HT-29 (cell line): ENCODE results near the gene PKM. TPM values are rescaled to one million over a fixed set of nuclear protein-coding genes. Genes with fewer than 3 reads are reported as not detected.

Experiments
- DNase-seq: peaks from one replicate; pipeline ENCODE4 v3.0.0-alpha.2; 2015; ENCODE audit warnings: low spot score
- total RNA-seq: library from RNA; depleted of rRNA; stranded (reverse); fragments of >200 nt; shearing (Covaris generic); gene quantifications from 2 replicates; pipeline ENCODE4 v1.2.3, GENCODE V29; 2014

The PKM gene
- total RNA-seq, 1 experiment from 2014 or later, result 1,702 TPM

- DNase-seq, result no peak
Observed at GRCh38 chr15:72200395-72201237, 30.4 kb downstream of the PKM start.

- DNase-seq, result peak; percentile 95
Observed at GRCh38 chr15:72199721-72200212, 31.2 kb downstream of the PKM start.

- no peak for DNase-seq
Observed at GRCh38 chr15:72199205-72199515, 31.8 kb downstream of the PKM start.

DNA sequence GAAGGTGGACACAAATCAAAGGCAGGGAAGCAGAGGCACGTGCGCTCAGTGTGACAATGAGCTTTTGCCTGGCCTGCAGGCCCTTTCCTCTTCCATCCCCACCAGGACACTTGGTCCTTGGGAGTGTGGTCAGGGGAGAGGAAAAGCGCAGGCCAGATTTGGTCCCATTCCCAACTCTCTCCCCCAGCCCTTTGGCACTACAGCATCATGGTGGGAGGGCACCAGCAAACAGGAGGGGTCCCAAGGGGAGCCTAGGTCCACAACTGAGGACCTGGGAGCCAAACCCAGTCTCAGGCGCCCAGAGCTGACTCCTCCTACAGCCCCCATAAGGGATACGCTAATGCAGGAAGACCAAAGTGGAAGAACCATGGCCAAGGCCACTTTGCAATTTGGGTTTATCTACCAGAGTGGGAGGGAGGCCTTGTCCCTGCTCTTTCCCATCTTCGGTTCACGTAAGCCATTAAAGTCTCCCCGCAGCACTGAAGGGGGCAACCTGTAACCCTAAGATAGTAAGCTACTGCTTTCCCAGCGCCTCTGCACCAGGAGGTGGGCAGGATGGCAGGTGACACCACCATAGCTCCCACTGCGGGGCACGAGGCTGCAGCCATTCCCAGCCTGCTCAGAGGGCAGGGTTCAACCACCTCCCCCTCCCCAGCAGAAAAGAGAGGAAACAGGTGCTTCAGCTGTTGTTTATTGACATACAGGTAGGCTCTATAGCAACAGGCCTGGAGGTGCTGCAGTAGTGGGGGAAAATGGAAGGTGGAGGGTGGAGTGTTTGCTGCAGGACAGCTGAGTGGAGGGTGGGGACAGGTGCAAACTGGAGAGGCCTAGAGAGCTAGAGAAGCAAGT, 32.4 kb downstream of the PKM start:
- no peak for DNase-seq

- DNase-seq, result peak; percentile 79
Observed at GRCh38 chr15:72197460-72198355, 33.3 kb downstream of the PKM start, which contains the start of gene GRAMD2A. TSS of gene GRAMD2A (minus strand) at chr15:72197787.

DNA sequence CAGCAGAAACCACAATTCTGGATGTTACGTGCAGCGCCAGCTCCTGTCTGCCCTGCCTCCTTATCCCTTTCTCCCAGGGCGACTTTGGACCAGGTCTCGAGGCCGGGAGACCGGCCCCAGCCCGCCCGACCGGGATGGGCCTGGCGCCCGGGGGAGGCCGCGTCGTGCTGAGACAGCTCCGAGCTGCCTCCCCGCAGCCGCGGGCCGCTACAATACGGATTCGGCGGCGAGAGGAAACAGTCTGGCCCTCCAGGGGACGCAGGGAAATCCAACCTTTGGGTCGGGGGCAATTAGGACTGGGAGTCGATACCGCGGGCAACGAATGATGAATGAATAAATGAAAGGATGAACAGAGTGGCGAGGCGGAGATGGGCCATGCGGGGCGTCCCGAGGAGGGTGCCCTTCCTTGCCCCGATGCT, 33.9 kb downstream of the PKM start:
- no peak for DNase-seq

DNA sequence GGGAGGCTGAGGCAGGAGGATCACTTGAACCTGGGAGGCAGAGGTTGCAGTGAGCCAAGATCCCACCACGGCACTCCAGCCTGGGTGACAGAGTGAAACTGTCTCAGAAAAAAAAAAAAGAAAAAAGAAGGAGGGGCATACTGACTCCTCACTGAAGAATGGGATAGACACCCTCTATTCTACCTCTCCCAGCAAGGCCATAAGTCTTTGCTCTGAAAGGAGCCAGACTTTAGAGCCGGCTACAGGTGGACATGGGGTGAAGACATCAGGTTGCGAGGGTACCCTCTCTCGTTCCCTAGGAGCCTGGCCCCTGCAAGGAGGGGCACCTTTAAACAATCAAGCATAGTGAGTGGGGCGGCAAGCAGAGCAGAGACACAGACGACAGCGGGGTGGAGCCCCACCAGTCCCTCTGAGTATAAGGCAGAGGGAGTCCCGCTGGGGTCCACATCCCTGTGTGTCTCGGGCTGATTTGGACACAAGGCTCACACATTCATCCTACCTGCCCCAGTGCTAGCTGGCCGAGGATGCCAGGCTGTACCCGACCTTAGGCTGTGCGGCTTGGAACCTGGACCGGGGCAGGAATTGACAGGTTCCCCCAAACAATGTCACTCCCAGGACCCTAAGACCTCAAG, 34.5 kb downstream of the PKM start:
- DNase-seq, result no peak

DNA sequence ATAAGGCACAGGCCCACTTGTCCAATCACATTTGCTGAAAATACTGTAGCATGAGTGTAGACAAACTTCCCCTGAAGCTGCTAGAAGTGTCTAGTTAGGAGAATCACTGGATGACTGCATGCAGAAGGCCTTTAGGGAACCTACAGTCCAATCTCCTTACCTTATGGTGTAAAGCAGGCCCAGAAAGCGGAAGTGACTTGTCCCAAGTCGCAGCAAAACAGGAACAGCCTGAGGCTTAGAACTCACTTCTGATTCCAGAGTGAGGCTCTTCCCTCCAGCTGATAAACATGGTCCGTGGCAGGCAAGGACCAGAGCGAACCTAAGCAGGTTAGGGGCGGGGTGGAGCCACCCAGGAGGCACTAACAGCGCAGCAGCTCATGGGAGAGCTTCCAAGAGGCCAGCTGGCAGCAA, 35.9 kb downstream of the PKM start:
- DNase-seq, result no peak

- no peak for DNase-seq
Observed at GRCh38 chr15:72193836-72194396, 37.1 kb downstream of the PKM start.

GRCh38 chr15:72192416-72192815, 38.6 kb downstream of the PKM start:
- DNase-seq, result no peak

- no peak for DNase-seq
Observed at GRCh38 chr15:72189250-72189902, 41.6 kb downstream of the PKM start.

- DNase-seq, result peak; percentile 60
Observed at GRCh38 chr15:72184165-72184811, 46.7 kb downstream of the PKM start.

DNA sequence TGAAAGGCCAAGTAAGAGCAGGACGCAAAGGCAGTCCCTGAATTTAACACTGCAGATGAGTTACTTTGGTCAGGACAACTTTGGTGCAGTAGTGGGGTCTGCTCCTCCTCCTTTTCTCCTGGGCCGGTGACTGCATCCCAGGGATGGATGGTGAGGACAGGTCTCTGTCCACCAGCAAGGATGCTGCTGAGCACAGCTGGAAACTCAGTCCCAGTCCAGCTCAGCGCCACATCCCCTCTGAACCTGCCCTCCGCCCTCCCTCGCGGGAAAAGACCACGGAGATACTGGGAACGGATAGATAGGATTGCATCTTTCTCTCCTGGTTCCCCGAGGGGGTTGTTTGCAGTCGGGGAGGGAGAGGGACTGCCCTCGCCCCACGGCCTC, 47.2 kb downstream of the PKM start:
- no peak for DNase-seq

DNA sequence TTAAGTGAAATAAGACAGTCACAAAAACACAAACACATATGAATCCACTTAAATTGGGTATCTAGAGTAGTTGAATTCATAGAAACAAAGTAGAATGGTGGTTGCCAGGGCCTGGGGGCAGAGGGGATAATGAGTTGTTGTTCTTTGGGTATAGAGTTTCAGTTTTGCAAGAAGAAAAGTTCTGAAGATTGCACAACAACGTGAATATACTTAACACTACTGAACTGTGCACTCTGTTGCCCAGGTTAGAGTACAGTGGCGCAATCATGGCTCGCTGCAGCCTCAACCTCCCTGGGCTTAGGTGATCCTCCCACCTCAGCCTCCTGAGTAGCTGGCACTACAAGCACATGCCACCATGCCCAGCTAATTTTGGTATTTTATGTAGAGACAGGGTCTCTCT, 48.3 kb downstream of the PKM start:
- no peak for DNase-seq

- DNase-seq, result no peak
Observed at GRCh38 chr15:72182244-72182643, 48.7 kb downstream of the PKM start.

- DNase-seq, result no peak
Observed at GRCh38 chr15:72180761-72181324, 50.1 kb downstream of the PKM start.

GRCh38 chr15:72179950-72180581, 50.9 kb downstream of the PKM start:
- no peak for DNase-seq

DNA sequence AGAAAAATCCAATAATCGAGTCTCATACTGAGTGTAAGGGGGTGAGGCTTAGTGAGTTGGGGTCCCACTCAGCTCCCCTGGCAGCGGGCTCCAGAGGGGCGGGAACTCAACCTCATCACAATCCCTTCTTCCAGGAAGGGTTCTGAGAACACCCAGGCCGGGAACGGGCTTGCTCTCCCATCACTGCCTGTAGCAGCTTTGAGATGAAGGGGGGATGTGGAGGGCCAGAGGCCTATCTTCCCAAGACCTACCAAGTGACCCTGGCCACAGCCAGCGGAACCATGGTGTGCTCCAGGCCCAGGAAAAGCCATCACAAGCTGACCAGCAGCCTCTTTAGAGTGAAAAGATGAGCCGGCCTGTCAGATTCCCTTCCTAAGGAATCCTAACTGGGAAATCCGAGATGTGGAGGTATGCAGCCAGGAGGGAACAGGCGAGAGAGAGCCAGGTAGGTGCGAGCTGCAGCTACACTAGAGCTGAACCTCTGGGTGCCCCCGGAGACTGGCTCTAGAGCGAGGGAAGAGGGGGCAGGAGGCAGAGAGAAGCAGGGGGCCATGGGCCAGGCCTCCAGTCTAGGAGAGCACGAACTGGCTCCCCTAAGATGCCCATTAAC, 51.9 kb downstream of the PKM start:
- DNase-seq, result no peak
